NB4 (cell line): ENCODE measurements around the gene ROBO1.

Experiments
- POLR2A ChIP-seq: IDR thresholded peaks from 2 replicates; pipeline ENCODE4 v1.6.1; 2011; ENCODE audit warnings: mild to moderate bottlenecking; ENCODE audit not compliant: insufficient read length; ENCODE audit errors: extremely low read depth
- TF ChIP-seq, protein P1 (sequence below): IDR thresholded peaks from one replicate; pipeline ENCODE4 v1.5.1; 2012; ENCODE audit warnings: low read depth, low read length
- TF ChIP-seq, protein P2 (sequence below): IDR thresholded peaks from 2 replicates; pipeline ENCODE4 v1.6.1; 2011; ENCODE audit warnings: low read depth, low read length

DNA sequence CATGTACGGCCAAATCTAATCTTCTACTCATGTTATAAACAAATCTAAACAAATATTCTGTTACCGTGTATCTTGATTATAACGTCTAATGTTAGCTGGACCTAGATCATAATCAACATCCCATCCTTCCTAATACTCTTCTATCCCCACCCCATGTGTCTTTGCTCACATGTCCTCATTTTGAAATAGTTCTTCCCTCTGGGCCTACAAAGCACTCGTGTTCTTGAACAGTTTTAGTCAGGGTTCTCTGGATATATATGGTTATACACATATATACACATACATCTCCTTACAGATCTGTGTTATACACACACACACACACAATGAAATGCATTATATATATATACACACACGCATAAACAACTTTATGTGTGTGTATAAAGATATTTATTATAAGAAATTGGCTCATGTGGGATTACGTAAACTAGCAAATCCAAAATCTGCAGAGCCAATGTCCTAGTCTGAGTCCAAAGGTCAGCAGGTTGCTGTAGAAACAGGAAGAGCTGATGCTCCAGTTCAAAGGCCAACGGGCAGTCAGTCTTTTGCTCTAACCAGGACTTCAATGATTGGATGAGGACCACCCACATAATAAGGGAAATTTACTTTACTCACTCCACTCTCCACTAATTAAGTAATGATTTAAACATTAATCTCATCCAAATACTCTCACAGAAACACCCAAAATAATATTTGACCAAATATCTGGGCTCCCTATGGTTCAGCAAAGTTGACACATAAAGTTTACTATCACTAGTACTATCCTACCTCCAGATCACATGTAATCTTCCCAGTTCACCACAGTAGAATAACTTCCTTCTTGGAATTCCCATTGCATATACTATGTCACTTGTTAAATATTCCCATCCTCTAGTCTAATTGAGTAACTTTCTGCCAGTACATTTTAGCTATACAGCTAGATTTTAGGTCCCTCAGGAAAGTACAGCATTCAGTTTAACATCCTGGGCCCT lies 450.0 kb downstream of the ROBO1 start:
- TF ChIP-seq, protein P1, sequence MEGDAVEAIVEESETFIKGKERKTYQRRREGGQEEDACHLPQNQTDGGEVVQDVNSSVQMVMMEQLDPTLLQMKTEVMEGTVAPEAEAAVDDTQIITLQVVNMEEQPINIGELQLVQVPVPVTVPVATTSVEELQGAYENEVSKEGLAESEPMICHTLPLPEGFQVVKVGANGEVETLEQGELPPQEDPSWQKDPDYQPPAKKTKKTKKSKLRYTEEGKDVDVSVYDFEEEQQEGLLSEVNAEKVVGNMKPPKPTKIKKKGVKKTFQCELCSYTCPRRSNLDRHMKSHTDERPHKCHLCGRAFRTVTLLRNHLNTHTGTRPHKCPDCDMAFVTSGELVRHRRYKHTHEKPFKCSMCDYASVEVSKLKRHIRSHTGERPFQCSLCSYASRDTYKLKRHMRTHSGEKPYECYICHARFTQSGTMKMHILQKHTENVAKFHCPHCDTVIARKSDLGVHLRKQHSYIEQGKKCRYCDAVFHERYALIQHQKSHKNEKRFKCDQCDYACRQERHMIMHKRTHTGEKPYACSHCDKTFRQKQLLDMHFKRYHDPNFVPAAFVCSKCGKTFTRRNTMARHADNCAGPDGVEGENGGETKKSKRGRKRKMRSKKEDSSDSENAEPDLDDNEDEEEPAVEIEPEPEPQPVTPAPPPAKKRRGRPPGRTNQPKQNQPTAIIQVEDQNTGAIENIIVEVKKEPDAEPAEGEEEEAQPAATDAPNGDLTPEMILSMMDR = no peak
- TF ChIP-seq POLR2A = no peak
- TF ChIP-seq, protein P2, sequence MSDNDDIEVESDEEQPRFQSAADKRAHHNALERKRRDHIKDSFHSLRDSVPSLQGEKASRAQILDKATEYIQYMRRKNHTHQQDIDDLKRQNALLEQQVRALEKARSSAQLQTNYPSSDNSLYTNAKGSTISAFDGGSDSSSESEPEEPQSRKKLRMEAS = no peak
